SU-DHL-6 (cell line): ENCODE results near the gene RBL2.

Source experiments
- H2AFZ ChIP-seq: fragments of 200-600 bp; sonication (generic); 2 replicates; pipeline ENCODE4 v1.6.1; 2014; ENCODE audit warnings: low read depth, mild to moderate bottlenecking, moderate library complexity, mixed read lengths, antibody characterized with exemption, low read length; ENCODE audit not compliant: severe bottlenecking
- H3F3A ChIP-seq: fragments of 200-600 bp; shearing (Covaris generic); 2 replicates; pipeline ENCODE4 v1.6.0; 2016; ENCODE audit warnings: antibody characterized with exemption, mild to moderate bottlenecking; ENCODE audit not compliant: insufficient read depth
- H3K27ac ChIP-seq: fragments of 200-600 bp; sonication (generic); 2 replicates; pipeline ENCODE4 v1.5.1; 2016; ENCODE audit warnings: low read depth, mild to moderate bottlenecking, low read length, moderate library complexity, mixed read lengths
- H3K27me3 ChIP-seq: fragments of 200-600 bp; sonication (generic), shearing (Covaris generic); 2 replicates; pipeline ENCODE4 v1.6.0; 2014; ENCODE audit warnings: mild to moderate bottlenecking, low read length
- H3K36me3 ChIP-seq: fragments of 200-600 bp; sonication (generic); 2 replicates; pipeline ENCODE4 v1.6.1; 2014; ENCODE audit warnings: mild to moderate bottlenecking, low read length, mixed read lengths
- H3K4me2 ChIP-seq: fragments of 300-600, 200-600 bp; shearing (Covaris generic), sonication (generic); 2 replicates; pipeline ENCODE4 v1.6.0; 2014; ENCODE audit warnings: low read length, low read depth, mild to moderate bottlenecking; ENCODE audit not compliant: poor library complexity, severe bottlenecking
- H3K4me3 ChIP-seq: fragments of 200-600 bp; sonication (generic); 2 replicates; pipeline ENCODE4 v1.5.1; 2014; ENCODE audit warnings: antibody characterized with exemption, low read length, mild to moderate bottlenecking, mixed read lengths; ENCODE audit not compliant: insufficient read depth, poor library complexity, severe bottlenecking
- H3K79me2 ChIP-seq: fragments of 200-600 bp; sonication (generic); 2 replicates; pipeline ENCODE4 v1.6.1; 2014; ENCODE audit warnings: mild to moderate bottlenecking, low read length, moderate library complexity; ENCODE audit not compliant: insufficient read depth
- H3K9ac ChIP-seq: fragments of 200-600 bp; sonication (generic); 2 replicates; pipeline ENCODE4 v1.7.0; 2014; ENCODE audit warnings: mild to moderate bottlenecking, low read length
- H3K9me2 ChIP-seq: fragments of 200-600 bp; sonication (generic); replicated peaks from 2 replicates; pipeline ENCODE4 v1.6.1; 2014; ENCODE audit warnings: low read length; ENCODE audit not compliant: insufficient read depth
- H3K9me3 ChIP-seq: fragments of 200-600 bp; sonication (generic); 2 replicates; pipeline ENCODE4 v1.6.1; 2014; ENCODE audit warnings: low read length, mixed read lengths; ENCODE audit not compliant: insufficient read depth
- H4K20me1 ChIP-seq: fragments of 200-600 bp; sonication (generic); 2 replicates; pipeline ENCODE4 v1.6.1; 2014; ENCODE audit warnings: low read depth, mild to moderate bottlenecking, antibody characterized with exemption, low read length, moderate library complexity, mixed read lengths
- EZH2phosphoT487 ChIP-seq: fragments of 200-600 bp; sonication (generic), shearing (Covaris generic); conservative IDR thresholded peaks from 2 replicates; pipeline ENCODE4 v1.6.1; 2018; ENCODE audit warnings: mild to moderate bottlenecking, antibody characterized with exemption, low read length, moderate library complexity, mixed read lengths
- TF ChIP-seq, protein P1 (sequence below): fragments of 200-600 bp; sonication (generic); IDR thresholded peaks from one replicate; pipeline ENCODE4 v1.5.1; 2017; ENCODE audit warnings: antibody characterized with exemption, mild to moderate bottlenecking, low read length, moderate library complexity; ENCODE audit not compliant: insufficient read depth, poor library complexity, severe bottlenecking

Gene RBL2

DNA sequence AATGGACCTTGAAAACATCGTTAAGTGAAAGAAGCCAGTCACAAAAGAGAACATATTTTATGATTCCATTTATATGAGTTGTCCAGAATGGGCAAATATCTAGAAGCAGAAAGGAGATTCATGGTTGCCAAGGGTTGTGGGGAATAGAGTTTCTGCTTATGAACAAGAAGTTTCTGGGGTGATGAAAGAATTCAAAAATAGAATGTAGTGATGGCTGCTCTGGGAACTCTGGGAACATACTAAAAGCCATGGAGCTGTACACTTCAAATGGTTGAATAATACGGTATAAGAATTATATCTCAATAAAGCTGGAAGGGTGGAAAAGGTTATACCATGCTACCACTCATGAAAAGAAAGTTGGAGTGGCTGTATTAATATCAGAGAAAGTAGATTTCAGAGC lies 50.3 kb downstream of the RBL2 start:
- peaks cover 4% of the 10 kb centered on the region; the same call in 1 of the 2 replicates for H3K9me3 ChIP-seq
- peaks cover 7% of the 10 kb centered on the region; the same call in 1 of the 2 replicates for H3F3A ChIP-seq
- no peak overlapping the region for H3K9ac ChIP-seq
- H3K79me2 ChIP-seq, result no peaks in the 10 kb centered on the region
- H3K36me3 ChIP-seq, result peaks cover 75% of the 10 kb centered on the region
- no peak overlapping the region for H2AFZ ChIP-seq
- no peak overlapping the region for H3K4me2 ChIP-seq
- TF ChIP-seq EZH2phosphoT487, result no peak
- TF ChIP-seq, protein P1, sequence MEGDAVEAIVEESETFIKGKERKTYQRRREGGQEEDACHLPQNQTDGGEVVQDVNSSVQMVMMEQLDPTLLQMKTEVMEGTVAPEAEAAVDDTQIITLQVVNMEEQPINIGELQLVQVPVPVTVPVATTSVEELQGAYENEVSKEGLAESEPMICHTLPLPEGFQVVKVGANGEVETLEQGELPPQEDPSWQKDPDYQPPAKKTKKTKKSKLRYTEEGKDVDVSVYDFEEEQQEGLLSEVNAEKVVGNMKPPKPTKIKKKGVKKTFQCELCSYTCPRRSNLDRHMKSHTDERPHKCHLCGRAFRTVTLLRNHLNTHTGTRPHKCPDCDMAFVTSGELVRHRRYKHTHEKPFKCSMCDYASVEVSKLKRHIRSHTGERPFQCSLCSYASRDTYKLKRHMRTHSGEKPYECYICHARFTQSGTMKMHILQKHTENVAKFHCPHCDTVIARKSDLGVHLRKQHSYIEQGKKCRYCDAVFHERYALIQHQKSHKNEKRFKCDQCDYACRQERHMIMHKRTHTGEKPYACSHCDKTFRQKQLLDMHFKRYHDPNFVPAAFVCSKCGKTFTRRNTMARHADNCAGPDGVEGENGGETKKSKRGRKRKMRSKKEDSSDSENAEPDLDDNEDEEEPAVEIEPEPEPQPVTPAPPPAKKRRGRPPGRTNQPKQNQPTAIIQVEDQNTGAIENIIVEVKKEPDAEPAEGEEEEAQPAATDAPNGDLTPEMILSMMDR, result no peak
- H3K27me3 ChIP-seq, result no peaks in the 10 kb centered on the region
- H3K27ac ChIP-seq, result no peak overlapping the region
- no peaks in the 10 kb centered on the region for H3K9me2 ChIP-seq
- H3K4me3 ChIP-seq, result no peak overlapping the region
- no peaks in the 10 kb centered on the region for H4K20me1 ChIP-seq

DNA sequence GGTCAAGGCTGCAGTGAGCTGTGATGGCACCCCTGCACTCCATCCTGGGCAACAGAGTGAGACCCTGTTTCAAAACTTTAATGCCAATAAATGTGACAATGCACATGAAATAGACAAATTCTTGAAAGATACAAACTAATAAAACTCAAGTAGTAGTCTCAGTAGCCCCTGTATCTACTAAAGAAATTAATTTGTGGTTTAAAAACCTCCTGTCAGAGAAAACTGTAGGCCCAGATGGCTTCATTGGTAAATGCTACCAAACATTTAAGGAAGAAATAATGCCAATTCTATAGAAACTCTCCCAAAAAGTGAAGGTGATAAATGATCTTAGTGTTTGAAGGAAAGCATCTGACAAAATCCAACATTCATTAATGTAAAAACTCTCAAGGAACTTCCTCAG lies 52.0 kb downstream of the RBL2 start:
- Histone ChIP-seq H3K36me3 (peaks cover 76% of the 10 kb centered on the region), H3K79me2 (no peaks in the 10 kb centered on the region), H4K20me1 (no peaks in the 10 kb centered on the region), H3K9me2 (no peaks in the 10 kb centered on the region), H3K9ac (no peak overlapping the region), H3K27ac (no peak overlapping the region), H3K27me3 (no peaks in the 10 kb centered on the region), H3K4me3 (no peak overlapping the region), H3K4me2 (no peak overlapping the region), H2AFZ (no peak overlapping the region), H3F3A (peaks cover 7% of the 10 kb centered on the region; the same call in 1 of the 2 replicates), H3K9me3 (peaks cover 4% of the 10 kb centered on the region; the same call in 1 of the 2 replicates)
- no peak for TF ChIP-seq EZH2phosphoT487
- TF ChIP-seq, protein P1, result no peak

DNA sequence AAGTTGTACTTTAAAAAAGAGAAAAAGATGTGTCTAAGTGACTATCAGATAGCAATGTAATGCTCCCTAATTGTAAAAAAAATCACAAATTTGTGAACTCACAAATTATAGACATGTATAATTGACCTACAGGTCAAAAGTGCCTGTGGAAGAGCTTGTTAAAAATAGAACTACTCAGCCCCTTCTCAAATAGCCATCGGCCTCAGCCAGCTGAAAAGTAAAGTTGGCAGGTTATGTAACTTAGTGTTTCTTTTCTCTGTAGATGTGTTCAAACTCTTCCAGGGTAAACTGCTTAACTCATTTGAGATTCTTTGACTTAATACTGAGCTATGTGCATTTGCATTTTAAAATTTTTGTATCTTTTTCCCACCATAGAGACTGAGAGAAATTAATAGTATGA lies 55.5 kb downstream of the RBL2 start:
- Histone ChIP-seq H3K27ac (no peak overlapping the region), H2AFZ (no peak overlapping the region), H3K9me2 (no peaks in the 10 kb centered on the region), H3K27me3 (no peaks in the 10 kb centered on the region), H3F3A (peaks cover 7% of the 10 kb centered on the region; the same call in 1 of the 2 replicates), H4K20me1 (no peaks in the 10 kb centered on the region), H3K36me3 (peaks cover 45% of the 10 kb centered on the region), H3K79me2 (no peaks in the 10 kb centered on the region), H3K4me3 (no peak overlapping the region), H3K9me3 (peaks cover 4% of the 10 kb centered on the region; the same call in 1 of the 2 replicates), H3K9ac (no peak overlapping the region), H3K4me2 (no peak overlapping the region)
- TF ChIP-seq, protein P1, result no peak
- no peak for TF ChIP-seq EZH2phosphoT487
